Measurements from ENCODE around the gene BRPF3.

BRPF3 gene

GRCh38 chr6:36235309-36235708 is 38.8 kb downstream of the BRPF3 start:
- no peak for DNase-seq

- DNase-seq: no peak
Measured at GRCh38 chr6:36235862-36236261, 39.3 kb downstream of the BRPF3 start.

- DNase-seq: no peak
Measured at GRCh38 chr6:36239774-36240173, 43.2 kb downstream of the BRPF3 start.

- DNase-seq: no peak
Measured at GRCh38 chr6:36241728-36242127, 45.2 kb downstream of the BRPF3 start.

- no peak for DNase-seq
Measured at GRCh38 chr6:36242161-36242560, 45.6 kb downstream of the BRPF3 start.

- DNase-seq: no peak
Measured at GRCh38 chr6:36242626-36243025, 46.1 kb downstream of the BRPF3 start.

GRCh38 chr6:36243562-36244212 is 47.1 kb downstream of the BRPF3 start:
- DNase-seq: no peak

- DNase-seq: no peak
Measured at GRCh38 chr6:36244641-36245280, 48.2 kb downstream of the BRPF3 start.

- DNase-seq: no peak
Measured at GRCh38 chr6:36245572-36246061, 49.1 kb downstream of the BRPF3 start.

GRCh38 chr6:36246506-36247268 is 50.1 kb downstream of the BRPF3 start:
- DNase-seq: no peak

GRCh38 chr6:36247693-36248092 is 51.1 kb downstream of the BRPF3 start:
- no peak for DNase-seq

GRCh38 chr6:36248980-36249379 is 52.4 kb downstream of the BRPF3 start:
- DNase-seq: no peak

- no peak for DNase-seq
Measured at GRCh38 chr6:36249536-36249935, 53.0 kb downstream of the BRPF3 start.

GRCh38 chr6:36252005-36252404 is 55.5 kb downstream of the BRPF3 start:
- DNase-seq: no peak

GRCh38 chr6:36263390-36264000 is 67.0 kb downstream of the BRPF3 start:
- no peak for DNase-seq

GRCh38 chr6:36265744-36266143 is 69.2 kb downstream of the BRPF3 start:
- no peak for DNase-seq

- no peak for DNase-seq
Measured at GRCh38 chr6:36266913-36267644, 70.5 kb downstream of the BRPF3 start.

- DNase-seq: no peak
Measured at GRCh38 chr6:36267731-36268477, 71.4 kb downstream of the BRPF3 start.

GRCh38 chr6:36268478-36269275 is 72.1 kb downstream of the BRPF3 start:
- no peak for DNase-seq

GRCh38 chr6:36269834-36270705 is 73.5 kb downstream of the BRPF3 start, which contains the start of gene PNPLA1:
Gene PNPLA1 (plus strand): TSS chr6:36270060. CDS start chr6:36270460, 400 bp downstream.
- DNase-seq: no peak

All from stimulated activated CD4-positive, alpha-beta T cell treated with anti-CD3 and anti-CD28 coated beads, Interleukin-4, amount 100 ng/mL, for 4 hours (primary cell).